Inflammatory macrophage (primary cell): ENCODE measurements around the gene USP49.

ENCODE experiments used
- DNase-seq, 2 donors: peaks; one replicate each; pipeline ENCODE4 v3.0.0-alpha.2; 2020 to 2022

Gene USP49

DNA sequence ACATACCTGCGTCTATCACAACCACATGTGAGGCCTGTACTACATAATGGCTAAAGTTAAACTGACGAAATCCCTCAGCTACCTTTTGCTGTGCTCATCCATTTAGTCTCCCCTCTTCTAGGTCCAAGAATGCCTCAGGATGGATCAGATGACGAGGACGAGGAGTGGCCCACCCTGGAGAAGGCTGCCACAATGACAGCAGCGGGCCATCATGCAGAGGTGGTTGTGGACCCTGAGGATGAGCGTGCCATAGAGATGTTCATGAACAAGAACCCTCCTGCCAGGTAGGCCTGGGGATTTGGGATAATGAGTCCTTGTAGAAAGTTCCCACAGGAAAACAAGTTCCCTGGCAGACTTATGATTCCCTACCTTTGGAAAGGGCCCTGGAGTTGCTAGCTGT, 32.1 kb upstream of the USP49 start:
- DNase-seq = no peak

DNA sequence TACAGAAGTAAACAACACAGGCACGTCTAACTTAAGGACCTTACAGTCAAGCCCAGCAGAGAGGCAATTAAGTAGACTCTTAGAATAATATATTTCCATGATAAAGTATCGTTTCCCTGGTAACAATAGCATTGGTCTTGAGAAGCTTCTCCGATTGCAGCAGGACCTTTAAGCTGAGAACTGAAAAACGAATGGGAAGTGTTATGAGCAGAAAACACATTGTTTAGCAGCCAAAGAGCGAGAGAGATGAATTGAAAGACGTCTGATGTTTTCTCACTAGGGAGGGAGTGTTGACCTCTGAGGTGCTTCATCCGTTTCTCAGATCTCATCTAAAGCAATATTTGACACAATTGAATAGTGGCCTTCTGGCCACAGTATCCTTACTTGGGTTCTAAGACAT, 27.0 kb upstream of the USP49 start:
- no peak for DNase-seq

DNA sequence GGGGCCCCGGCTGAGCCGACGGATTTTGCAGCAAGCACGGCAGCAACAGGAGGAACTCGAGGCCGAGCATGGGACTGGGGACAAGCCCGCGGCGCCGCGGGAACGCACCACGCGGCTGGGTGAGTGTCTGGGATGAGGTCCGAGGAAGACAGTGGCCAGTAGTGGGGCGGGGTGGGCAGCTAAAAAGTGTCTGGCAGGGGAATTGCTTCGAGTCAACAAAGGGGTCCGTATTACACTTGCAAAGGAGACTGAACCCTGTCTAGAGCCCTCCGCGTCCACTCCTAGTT, 26.5 kb upstream of the USP49 start:
- DNase-seq = peak in 1 of 2 donors; percentile 58

DNA sequence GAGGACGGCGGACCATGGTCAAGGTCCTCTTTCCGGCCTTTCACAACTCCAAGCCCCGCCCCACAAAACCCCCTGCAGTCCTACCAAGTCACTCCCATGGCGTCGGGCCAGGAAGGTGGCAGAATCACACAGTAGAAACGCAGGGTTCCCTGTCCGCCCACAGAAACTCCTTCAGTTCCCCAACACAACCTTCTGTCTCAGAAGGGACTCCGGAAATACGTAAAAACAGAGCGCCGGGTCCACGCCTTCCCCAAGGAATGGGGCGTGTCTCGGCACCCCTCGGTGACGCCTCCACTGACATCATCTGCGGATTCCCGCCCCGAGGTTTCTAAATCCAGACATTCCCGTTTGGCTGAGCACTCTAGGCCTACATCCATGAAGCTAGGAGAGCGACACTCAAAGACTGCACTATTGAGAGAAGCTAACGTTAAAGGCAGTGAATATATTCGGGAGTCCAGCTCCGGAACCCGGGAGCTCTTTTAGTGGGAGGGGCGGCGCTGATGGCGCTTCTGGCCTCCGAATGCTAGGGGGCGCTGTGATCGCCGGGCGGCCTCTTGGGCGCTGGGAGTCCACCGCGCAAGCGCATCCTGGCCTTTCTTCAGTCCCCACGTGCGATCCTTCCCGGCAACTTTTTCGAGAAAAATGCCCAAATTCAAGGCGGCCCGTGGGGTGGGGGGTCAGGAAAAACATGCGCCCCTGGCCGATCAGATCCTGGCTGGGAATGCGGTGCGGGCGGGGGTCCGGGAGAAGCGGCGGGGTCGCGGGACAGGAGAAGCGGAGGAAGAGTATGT, 25.9 kb upstream of the USP49 start, which contains the start of the genes BYSL and MED20:
BYSL (plus strand) TSS at position 579 of the 791 bp plus-strand sequence; CDS start at position 643, 64 bp downstream.
MED20 (minus strand) TSS at position 219 of the 791 bp plus-strand sequence; CDS start at position 98, 121 bp downstream.
- peak; percentile 98 to 99 for DNase-seq

DNA sequence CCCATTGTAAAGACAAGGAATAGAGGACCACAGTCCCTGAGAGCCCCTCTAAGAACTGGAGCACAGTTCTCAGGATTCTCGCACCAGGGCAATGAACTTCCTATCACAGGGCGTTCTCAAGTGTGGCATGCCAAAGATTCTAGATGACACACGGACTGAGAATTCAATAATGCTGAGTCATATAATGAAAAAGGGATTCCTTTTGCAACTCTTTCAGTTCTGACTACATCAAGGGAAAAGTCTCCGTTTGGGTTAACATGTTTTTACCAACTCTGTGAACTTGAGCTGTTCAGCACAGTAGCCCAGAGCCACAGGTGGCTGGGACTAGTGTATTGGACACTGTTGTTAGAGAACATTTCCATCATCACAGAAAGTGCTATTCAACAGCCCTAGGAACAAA, 22.4 kb upstream of the USP49 start:
- DNase-seq = no peak

DNA sequence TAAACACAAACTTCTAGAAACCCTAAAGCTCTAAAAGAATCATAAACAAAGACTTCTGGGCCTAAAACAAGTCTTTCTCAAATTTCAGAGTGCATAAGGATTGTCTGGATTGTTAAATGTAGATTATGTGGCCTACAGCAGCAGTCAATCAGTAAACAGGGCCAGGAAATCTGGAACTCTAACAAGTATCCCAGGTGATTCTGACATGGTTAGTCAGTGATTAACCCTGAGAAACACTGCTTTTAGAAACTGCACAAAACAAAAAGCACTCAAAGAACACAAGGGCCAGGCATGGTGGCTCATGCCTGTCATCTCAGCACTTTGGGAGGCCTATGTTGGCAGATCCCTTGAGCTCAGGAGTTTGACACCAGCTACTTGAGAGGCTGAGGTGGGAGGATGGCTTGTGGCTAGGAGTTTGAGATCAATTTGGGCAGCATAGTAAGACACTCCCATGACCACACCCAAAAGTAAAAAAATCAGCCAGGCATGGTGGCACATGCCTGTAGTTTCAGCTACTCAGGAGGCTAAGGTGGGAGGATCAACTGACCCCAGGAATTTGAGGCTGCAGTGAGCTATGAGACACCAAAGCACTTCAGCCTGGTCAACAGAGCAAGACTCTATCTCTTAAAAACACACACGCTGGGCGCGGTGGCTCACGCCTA, 19.8 kb upstream of the USP49 start:
- no peak for DNase-seq

DNA sequence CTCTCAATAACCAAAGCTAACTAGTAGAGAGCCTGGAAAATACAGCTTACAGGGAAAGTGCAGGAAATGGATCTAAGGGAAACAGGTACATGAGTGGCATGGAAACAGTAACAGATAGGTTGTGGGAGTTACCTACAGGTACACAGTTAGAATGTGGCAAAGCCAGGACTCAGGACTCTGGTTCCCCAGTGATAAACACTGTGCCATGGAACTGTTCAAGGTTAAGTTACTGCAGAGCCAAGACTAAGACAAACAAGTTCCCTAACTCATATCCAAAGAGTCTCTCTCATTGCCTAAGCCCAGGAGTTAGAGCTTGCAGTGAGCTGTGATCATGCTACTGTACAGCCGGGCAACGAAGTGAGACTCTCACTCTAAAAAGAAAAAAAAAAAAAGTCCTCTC, 19.2 kb upstream of the USP49 start:
- no peak for DNase-seq

DNA sequence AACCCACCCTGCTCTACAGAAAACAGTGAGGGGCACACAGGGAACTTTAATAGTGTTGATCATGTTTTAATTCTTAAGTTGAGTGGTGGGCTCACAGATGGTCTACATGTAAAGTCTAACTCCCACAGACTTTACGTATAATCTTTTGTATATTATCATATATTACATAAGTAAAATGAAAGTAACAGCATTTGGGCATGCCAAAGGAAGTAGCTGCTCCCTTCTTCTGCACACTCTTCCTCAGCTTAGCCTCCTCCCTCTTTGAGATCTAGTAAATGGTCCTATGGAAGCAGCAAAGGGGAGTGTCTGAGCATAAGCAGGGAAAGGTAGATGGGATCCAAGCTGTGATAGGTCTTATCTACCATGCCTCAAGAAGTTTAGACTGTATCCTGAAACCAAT, 14.6 kb upstream of the USP49 start:
- no peak for DNase-seq

DNA sequence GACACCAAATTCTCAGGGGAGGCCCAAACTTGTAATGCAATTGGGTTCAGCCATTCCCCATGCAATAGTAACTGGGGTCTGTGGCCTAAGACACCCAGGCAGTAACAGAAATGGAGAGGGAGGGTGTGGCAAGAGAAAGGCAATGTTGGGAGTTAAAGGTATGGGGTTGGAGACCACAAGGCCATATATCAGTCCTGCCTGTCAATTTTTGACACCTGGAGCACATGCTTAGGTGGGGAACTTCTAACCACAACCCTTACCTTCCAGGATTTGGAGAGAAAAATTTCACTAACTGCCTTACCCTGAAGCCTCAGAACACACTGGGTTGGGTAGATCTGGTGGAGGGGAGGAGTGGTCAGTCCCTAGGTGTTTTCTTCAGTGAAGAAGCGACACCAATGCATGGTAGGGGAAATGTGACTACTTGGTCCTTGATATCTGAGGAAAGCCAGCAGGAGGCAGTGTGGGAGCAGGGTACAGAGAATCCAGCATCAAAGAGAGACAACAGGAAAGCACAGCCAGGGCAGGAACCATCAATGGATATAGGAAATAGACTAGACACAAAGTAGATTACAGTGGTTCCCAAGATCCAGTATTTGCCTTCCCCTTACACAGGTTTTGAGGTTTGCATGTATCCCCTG, 6.8 kb upstream of the USP49 start:
- peak; percentile 62 to 70 for DNase-seq

DNA sequence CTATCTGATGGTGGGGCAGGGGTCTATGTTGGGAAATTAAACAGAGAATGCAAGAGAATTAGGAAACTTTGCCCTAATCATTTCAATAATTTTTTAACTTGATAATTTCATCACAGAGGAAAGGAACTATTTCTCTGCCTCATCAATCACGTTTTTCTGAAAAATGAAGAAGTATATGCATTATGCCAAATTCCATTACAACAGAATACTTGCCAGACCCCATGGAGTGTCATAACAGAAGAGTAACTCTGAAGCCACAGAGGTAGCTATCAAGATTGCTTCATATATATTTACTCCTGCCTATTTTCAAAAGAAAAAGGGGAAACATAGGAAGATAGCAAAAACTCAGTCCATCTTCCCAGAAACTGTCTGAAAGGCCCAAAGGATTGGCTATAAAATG, 5.7 kb upstream of the USP49 start:
- peak; percentile 34 to 60 for DNase-seq

DNA sequence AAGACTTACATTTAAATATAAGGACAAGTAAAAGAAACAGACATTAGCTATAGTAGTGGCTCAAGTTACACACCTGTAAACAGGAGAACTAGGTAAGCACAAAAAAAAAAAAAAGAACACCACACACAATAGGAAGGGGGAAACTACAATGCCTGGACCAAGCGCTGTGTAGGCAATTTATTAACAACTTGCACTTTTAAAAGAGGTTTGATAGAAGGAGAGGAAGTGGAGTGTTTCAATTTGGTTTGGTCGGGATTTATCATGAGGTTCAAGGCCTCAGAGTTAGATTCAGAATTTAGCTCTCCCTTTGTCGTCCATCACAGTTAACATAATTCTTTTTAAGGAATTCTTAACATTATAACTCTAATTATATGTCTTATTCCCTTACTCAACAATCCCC, 1.1 kb upstream of the USP49 start:
- DNase-seq = peak; percentile 4 to 20

DNA sequence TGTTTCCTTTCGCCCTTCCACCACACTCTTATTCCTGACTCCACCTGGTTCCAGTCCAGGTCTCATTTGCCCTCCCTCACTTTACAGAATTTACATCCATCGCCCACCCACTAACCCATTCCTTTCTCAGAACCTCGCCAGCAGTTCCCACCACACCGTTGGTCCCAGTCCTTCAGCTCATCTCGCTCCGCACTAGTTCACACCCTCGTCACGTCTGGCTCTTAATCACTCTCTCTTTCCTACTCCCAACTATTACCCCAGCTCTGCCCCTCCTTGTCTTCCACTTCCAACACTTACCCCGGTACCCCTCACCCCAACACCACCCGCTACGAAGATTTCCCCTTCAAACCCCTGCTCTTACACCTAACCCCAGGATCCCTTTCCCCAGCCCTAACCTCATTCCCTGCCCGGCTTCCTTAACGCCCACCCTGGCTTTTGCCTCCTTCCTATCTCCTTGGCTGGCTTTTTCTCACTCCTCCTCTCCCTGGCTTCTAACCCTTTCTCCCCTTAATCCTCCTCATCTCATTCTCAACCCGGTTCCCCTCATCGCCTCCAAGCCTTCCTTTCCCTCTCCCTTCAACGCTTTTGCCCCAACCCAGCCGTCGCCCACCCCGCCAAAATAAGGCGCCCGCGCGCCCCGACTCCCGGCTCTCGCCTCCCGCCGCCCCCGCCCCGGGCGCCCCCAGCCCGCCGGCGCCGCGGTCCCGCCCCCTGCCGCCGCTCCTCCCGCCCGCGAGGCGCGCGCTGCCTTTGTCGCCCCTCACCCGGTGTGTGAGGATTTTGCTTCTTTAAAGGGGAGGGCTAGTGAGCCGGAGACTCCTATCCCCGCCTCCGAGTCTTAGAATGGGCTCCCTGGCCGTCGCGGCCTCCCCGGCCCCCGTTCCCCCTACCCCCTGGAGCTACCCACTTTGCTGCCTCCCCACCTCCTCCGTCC, 542 bp downstream of the USP49 start:
- peak in 1 of 2 donors; percentile 4 for DNase-seq

DNA sequence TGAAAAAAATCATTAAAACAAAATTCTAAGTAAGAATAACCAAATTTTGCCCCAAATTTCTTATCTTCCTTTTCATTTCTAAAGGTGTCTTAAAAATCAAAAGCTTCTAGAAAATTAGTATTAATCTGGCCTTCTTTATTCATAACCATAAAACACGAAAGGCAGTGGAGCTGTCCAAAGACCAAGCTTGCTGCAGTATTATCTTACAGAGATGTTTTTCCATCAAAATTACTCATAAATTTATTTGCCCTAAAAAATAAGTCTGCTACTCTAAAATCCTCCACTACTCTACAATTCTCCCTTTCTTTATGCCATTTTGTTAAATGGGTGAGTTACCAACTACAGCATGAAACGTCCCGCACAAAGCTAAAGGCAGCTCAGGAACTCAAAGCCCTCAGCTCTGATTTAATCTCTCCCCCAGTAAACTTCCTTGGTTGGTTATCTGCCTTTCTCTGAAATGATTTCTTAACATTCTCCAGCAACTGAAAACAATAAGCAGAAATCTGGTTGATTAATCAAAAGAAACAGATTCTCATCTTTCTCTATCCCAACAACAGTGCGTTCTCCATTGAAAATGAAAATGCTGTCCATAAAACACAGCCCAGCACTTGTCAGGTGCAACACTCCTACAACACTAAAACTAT, 2.1 kb downstream of the USP49 start:
- no peak for DNase-seq

DNA sequence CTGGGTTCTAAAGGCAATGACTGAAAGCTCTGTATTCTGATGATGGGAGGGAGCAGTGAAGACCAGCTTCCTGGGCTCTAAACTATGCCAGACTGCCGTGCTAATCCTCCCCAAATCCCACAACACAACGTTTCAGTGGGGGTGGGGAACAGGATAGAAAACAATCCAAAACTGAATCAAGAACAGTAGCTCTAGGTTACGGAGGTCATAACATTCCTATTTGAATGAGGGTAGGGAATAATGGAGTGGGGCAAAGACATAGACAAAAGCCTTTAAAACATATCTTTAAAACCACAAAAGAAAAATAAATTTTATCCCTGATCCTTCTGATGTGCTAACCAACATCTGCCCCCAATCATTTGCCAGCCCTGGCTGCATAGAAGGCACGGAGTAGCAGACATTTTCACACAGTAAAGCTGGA, 7.8 kb downstream of the USP49 start:
- DNase-seq = no peak

DNA sequence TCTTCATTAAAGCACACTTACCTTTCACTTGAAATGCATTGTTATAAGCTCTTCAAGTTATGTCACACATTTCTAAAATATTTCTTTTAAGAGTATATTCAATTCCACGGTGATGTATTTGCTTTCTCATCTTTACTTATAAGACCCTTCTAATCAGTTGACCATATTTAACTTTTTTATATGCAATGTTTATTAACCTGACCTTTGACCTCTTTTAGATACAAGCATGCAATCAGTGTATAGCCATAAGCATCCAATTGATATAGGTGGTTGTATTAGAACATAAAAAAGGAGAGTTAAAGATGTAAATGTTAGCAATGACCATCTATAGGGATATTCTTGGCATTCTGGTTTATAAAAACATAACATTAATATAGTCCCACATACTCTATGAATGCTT, 9.2 kb downstream of the USP49 start:
- DNase-seq = no peak

DNA sequence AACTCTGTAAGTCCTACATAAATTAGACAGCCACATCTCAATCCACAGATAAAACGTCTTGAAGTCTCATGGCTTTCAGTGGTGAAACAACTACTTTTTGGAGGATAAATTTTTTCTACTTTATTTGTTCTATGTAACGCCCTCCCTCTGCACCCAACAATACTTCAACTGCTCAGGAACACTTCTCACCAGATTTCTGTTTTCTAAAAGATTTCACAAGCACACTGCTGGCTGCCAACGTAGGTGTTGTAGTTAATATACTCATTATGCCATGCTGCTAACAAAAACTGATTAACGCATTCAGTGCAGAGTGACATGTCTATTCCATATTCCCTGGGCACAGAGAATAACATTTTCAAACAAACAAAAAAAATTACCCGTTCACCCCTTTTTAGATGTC, 10.2 kb downstream of the USP49 start:
- no peak for DNase-seq

DNA sequence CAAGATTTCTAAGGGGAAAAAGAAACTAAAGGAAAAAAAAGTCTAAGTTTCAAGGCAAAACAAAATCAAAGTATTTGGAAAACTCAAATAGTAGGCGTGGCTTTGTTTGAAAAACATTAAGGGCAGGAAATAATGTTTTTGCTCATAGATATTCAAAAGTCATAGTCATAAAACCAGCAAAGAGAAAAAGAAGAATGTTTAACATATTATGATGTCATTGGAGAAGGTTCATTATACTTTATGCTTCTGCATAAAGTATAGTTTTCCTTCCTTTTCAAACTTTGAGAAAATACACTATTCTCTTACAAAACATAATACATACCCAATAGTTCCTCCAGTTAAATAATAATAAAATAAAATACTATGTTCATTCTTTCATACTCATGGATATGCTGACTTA, 13.7 kb downstream of the USP49 start:
- DNase-seq = no peak

DNA sequence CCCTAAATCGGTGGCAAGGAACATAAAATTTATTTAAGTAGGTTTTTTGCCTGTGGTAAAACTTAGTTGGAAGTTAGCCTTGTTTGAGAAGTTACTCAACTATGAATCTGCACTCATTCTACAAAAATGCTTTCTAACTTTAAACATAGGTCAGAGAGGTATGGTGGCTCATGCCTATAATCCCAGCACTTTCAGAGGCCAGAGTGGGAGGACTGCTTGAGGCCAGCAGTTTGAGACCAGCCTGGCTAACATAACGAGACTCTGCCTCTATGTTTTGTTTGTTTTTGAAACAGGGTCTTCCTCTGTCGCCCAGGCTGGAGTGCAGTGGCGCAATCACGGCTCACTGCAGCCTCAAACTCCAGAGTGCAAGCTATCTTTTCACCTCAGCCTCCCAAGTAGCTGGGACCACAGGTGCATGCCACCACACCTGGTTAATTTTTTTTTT, 16.2 kb downstream of the USP49 start:
- no peak for DNase-seq

DNA sequence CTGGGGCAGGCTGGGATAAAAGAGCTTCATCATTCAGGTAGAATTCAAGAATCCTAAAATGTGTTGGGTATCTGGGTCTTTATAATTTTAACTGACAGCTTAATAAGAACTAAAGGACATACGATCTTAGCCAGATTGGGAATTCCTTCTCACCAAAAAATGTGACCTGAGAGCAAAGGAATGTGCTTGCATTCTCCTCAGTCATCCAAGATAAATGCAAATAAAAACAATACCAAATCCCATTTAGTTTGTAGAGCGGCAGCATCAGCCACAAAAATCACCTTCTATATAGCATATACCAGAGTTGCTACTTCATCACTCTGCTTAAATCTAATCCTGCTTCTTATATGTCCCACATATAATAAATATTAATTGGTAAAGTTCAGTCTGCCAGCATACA, 16.9 kb downstream of the USP49 start:
- DNase-seq = no peak

DNA sequence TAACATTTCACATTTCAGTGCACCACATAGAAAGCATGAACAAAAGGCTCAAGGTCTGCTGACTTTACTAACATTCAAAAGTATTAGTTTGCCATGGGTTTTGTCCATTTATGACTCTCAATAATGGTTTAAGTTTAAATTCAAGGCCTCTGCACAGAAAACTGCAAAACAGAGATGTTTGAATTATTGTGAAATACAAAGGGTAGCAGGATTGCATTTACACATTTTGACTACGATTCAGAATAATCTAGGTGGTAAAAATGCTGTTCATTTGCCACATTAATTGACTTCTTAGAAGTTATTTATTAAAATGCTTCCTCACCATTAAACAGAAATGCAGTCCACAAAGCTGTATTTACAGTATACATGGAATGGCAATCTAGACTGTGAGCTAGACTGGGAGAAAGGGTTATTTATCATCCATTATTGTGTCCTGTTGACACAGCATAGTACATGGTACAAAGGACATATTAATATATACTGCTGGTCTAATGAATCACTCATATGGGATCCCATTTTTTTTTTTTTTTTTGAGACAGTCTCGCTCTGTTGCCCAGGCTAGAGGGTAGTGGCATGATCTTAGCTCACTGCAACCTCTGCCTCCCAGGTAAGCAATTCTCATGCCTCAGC, 18.0 kb downstream of the USP49 start:
- DNase-seq = no peak

DNA sequence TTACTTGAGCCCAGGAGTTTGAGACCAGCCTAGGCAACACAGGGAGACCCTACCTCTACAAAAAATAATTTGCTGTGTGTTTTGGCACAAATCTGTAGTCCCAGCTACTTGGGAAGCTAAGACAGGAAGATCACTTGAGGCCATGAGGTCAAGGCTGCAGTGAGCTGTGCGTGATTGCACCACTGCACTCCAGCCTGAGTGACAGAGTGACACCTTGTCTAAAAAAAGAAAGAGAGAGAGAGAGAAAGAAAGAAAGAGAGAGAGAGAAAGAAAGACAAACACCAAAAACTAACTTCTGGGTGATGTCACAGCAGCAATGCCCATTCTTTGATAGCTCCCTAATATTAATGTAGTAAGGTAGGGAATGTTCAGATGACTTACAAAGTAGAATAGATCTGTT, 20.4 kb downstream of the USP49 start:
- DNase-seq = no peak

DNA sequence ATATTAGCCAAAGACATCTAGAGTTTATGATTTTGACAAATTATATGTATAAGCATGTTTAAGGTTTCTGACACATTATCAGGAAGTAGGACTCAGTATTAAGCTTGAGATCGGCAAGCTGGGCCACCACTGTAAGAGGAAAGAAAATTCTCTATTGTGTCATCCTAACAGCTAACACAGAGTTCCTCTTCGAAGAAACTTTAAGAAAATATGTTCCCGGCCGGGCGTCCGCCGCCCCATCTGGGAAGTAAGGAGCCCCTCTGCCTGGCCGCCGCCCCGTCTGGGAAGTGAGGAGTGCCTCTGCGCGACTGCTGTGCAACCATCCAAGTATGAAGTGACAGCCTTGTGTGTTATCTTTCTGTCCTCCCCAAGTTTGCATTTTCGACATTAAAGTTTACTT, 23.0 kb downstream of the USP49 start:
- DNase-seq = peak; percentile 59 to 71
